Left cardiac atrium (tissue), 4 donors: ENCODE results near the gene STXBP5. TPM values are rescaled to one million over a fixed set of nuclear protein-coding genes. Genes with fewer than 3 reads are reported as not detected.

Experiments
- ATAC-seq, 2 donors: fragments of 200-7000 bp; cut with Tn5 transposase; one replicate each; pipeline ENCODE4 v1.9.1; 2020; ENCODE audit warnings: mild to moderate bottlenecking in 2 of 2, moderate library complexity in 2 of 2
- DNase-seq: peaks from one replicate; pipeline ENCODE4 v3.0.0-alpha.2; 2020
- intact Hi-C, 2 donors: fragments of 100-400 bp; cut with DNase I; formaldehyde crosslinking; loops; one replicate each; pipeline versions ENCODE4 v1.14.1 to v1.15.1; 2022 to 2023
- total RNA-seq, 2 donors: library from RNA; stranded (reverse); fragmentation: NEBNext Ultra II Directional; extraction: Animal tissue kit (Norgen Biotek cat#: 25700); gene quantifications; one replicate each; pipeline ENCODE4 v1.2.1, GENCODE V29; 2021
- donor health status: DM: no; HTN: yes; CAD: no.
- donor health status: DM: no; HTN: yes; CAD: no; lungs with severe emphysema.
- donor health status: DM: yes; HTN: yes; CAD: no.
- donor health status: Dilated cardiomyopathy.

Gene STXBP5
- total RNA-seq, 2 donors from 2014 or later: 10.6 to 13.0 TPM

- DNase-seq: no peak
- intact Hi-C loops: no loop called here
- ATAC-seq: no peak
These were observed 69.8 kb downstream of the STXBP5 start for GRCh38 chr6:147274012-147274411.

- DNase-seq (no peak), ATAC-seq (no peak)
- intact Hi-C loops: no loop called here
These were observed 70.6 kb downstream of the STXBP5 start for GRCh38 chr6:147274776-147275175.

GRCh38 chr6:147278891-147279290 is 74.7 kb downstream of the STXBP5 start:
- intact Hi-C loops: no loop called here
- ATAC-seq: no peak
- no peak for DNase-seq

- intact Hi-C loops: no loop called here
- no peak for DNase-seq
- no peak for ATAC-seq
These were observed 75.2 kb downstream of the STXBP5 start for GRCh38 chr6:147279427-147279826.

GRCh38 chr6:147281895-147282565 is 77.8 kb downstream of the STXBP5 start:
- intact Hi-C loops: no loop called here
- DNase-seq: no peak
- ATAC-seq: no peak

- intact Hi-C loops: no loop called here
- no peak for DNase-seq
- ATAC-seq: no peak
These were observed 78.3 kb downstream of the STXBP5 start for GRCh38 chr6:147282566-147282959.

GRCh38 chr6:147283460-147283859 is 79.2 kb downstream of the STXBP5 start:
- intact Hi-C loops: no loop called here

GRCh38 chr6:147285087-147285855 is 81.1 kb downstream of the STXBP5 start:
- ATAC-seq: no peak
- DNase-seq: no peak
- intact Hi-C loops: no loop called here

More at GRCh38 chr6:147283460-147283859, 79.2 kb downstream of the STXBP5 start:
- no peak for DNase-seq
- ATAC-seq: no peak

GRCh38 chr6:147287869-147288271 is 83.7 kb downstream of the STXBP5 start:
- peak in 1 of 2 donors; percentile 51 for ATAC-seq
- no peak for DNase-seq
- intact Hi-C loops: no loop called here

GRCh38 chr6:147297124-147297523 is 92.9 kb downstream of the STXBP5 start:
- no peak for DNase-seq
- intact Hi-C loops: no loop called here
- no peak for ATAC-seq

GRCh38 chr6:147297663-147298316 is 93.6 kb downstream of the STXBP5 start:
- ATAC-seq: no peak
- DNase-seq: no peak
- intact Hi-C loops: no loop called here

- no peak for ATAC-seq
- DNase-seq: no peak
- intact Hi-C loops: no loop called here
These were observed 94.2 kb downstream of the STXBP5 start for GRCh38 chr6:147298461-147298860.

GRCh38 chr6:147299035-147299434 is 94.8 kb downstream of the STXBP5 start:
- ATAC-seq: no peak
- no peak for DNase-seq
- intact Hi-C loops: no loop called here

GRCh38 chr6:147301070-147301469 is 96.9 kb downstream of the STXBP5 start:
- no peak for DNase-seq
- intact Hi-C loops: no loop called here
- no peak for ATAC-seq

- ATAC-seq: no peak
- intact Hi-C loops: no loop called here
- DNase-seq: no peak
These were observed 99.8 kb downstream of the STXBP5 start for GRCh38 chr6:147304016-147304415.

- no peak for ATAC-seq
- DNase-seq: no peak
- intact Hi-C loops: no loop called here
These were observed 106.3 kb downstream of the STXBP5 start for GRCh38 chr6:147310521-147310920.

- DNase-seq (no peak), ATAC-seq (no peak)
- intact Hi-C loops: no loop called here
These were observed 107.0 kb downstream of the STXBP5 start for GRCh38 chr6:147311218-147311617.

- intact Hi-C loops: no loop called here
- ATAC-seq: no peak
- no peak for DNase-seq
These were observed 117.0 kb downstream of the STXBP5 start for GRCh38 chr6:147321260-147321659.

GRCh38 chr6:147322299-147323162 is 118.3 kb downstream of the STXBP5 start:
- ATAC-seq (peak; percentile 42 to 71), DNase-seq (no peak)
- intact Hi-C loops: no loop called here
